SJCRH30 (cell line): ENCODE measurements around the gene QRICH2. TPM values are rescaled to one million over a fixed set of nuclear protein-coding genes. Genes with fewer than 3 reads are reported as not detected.

Experiments
- total RNA-seq: library from RNA; depleted of rRNA; stranded (reverse); fragments of >200 nt; shearing (Covaris generic); gene quantifications from 2 replicates; pipeline ENCODE4 v1.2.3, GENCODE V29; 2014; rRNA removed

QRICH2 gene
- total RNA-seq, 1 experiment from 2014 or later = 2.7 TPM

Other genes with a start within 250 kb of the QRICH2 start
- 58.7 and 60.0 TPM in 2 replicates for gene SRP68, start 235.8 kb downstream of the QRICH2 start, total RNA-seq
- 0.06 TPM in 1 of 2 replicates, not detected in the other for gene GALR2, start 233.5 kb downstream of the QRICH2 start, total RNA-seq
- gene ZACN, start 229.1 kb downstream of the QRICH2 start, total RNA-seq = 0.14 and 0.25 TPM in 2 replicates
- gene EXOC7, start 204.5 kb downstream of the QRICH2 start, total RNA-seq = 101 and 106 TPM in 2 replicates
- gene FOXJ1, start 167.0 kb downstream of the QRICH2 start, total RNA-seq = 0.10 and 0.23 TPM in 2 replicates
- gene RNF157, start 67.8 kb downstream of the QRICH2 start, total RNA-seq = 3.3 and 3.5 TPM in 2 replicates
- 40.7 and 41.9 TPM in 2 replicates for gene UBALD2, start 42.9 kb downstream of the QRICH2 start, total RNA-seq
- 69.3 and 70.0 TPM in 2 replicates for gene PRPSAP1, start 45.6 kb upstream of the QRICH2 start, total RNA-seq
- 5.4 and 5.8 TPM in 2 replicates for gene SPHK1, start 76.3 kb upstream of the QRICH2 start, total RNA-seq
- gene UBE2O, start 144.9 kb upstream of the QRICH2 start, total RNA-seq = 40.9 and 41.5 TPM in 2 replicates
- gene AANAT, start 159.3 kb upstream of the QRICH2 start, total RNA-seq = 0.24 and 0.58 TPM in 2 replicates
- gene RHBDF2, start 193.1 kb upstream of the QRICH2 start, total RNA-seq = 2.4 and 2.5 TPM in 2 replicates
- gene CYGB, start 229.4 kb upstream of the QRICH2 start, total RNA-seq = not detected in 2 replicates
- 2.1 and 3.4 TPM in 2 replicates for gene PRCD, start 231.8 kb upstream of the QRICH2 start, total RNA-seq